Measurements from ENCODE around the gene FAAP20.

Gene FAAP20

DNA sequence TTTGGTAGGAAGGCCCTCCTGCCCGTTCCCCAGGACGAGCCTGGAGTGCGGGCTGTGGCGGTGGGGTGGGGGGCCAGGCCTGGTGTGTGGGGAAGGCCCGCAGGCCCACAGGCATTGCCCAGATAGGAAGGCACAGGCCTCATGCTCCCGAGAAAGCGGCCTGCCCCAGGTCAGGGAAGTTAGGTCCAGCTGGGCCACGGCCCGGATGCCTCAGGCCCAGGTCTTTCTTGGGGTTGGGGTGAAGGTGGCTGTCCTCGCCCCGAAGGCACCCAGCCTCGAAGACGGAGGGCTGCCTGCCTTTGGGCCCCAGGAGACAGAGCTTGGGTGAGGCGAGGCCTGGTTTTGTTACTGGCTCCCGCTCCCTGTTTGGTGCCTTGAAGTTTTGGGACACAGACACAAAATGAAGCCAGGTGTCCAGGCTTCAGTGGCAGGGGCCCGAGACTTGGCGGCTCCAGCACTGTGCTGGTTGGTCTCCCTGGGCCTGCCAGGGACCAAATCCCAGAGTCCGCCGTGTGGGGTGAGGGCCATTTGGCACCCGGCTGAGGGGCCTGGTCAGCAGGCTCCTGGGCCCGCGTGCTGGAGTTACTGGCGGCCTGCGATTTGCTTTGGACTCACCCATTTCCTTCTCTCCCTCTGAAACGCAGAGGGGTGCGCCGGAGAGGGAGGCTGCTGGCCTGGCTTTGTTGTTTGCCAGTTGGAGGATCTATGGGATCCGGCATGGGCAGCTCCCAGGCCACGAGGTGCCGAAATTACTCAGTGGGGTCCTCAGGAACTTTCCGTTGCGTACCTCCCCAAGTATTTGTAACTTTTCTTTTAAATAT lies 35.5 kb upstream of the FAAP20 start:
- FAIRE-seq, result no peak

DNA sequence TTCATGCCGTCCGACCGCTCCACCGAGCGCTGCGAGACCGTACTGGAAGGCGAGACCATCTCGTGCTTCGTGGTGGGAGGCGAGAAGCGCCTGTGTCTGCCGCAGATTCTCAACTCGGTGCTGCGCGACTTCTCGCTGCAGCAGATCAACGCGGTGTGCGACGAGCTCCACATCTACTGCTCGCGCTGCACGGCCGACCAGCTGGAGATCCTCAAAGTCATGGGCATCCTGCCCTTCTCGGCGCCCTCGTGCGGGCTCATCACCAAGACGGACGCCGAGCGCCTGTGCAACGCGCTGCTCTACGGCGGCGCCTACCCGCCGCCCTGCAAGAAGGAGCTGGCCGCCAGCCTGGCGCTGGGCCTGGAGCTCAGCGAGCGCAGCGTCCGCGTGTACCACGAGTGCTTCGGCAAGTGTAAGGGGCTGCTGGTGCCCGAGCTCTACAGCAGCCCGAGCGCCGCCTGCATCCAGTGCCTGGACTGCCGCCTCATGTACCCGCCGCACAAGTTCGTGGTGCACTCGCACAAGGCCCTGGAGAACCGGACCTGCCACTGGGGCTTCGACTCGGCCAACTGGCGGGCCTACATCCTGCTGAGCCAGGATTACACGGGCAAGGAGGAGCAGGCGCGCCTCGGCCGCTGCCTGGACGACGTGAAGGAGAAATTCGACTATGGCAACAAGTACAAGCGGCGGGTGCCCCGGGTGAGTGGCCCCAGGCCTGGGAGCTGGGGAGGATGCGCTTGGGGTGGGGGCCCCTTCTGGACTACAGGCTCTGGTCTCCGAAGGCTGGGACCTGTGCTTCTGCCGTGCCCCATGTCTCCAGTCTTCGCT lies 34.7 kb upstream of the FAAP20 start:
- no peak for FAIRE-seq

DNA sequence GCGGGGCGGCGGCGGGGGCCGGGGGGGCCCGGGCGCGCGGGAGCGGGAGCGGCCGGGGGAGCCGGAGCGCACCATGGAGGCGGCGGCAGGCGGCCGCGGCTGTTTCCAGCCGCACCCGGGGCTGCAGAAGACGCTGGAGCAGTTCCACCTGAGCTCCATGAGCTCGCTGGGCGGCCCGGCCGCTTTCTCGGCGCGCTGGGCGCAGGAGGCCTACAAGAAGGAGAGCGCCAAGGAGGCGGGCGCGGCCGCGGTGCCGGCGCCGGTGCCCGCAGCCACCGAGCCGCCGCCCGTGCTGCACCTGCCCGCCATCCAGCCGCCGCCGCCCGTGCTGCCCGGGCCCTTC lies 34.1 kb upstream of the FAAP20 start:
- no peak for FAIRE-seq

DNA sequence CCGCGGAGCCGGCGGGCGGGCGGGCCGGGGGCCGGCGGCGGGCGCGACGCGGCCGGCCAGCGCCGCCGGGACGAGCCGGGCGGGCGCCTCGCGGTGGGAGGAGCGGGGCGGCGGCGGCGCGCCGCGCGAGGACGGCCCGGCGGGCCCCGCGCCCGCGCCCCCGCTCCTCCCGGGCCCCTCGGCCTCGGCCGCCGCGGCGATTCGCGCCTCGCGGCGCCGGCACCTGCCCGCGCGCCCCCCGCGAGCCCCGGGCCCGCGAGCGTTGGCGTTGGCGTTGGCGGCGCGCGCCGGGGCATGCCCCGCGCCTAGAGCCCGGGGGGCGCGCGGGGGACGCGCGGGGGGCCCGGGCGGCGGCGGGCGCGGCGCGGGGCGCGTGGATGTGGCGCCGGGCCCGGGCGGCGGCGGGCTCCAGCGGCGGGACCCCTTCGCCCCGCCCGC lies 33.6 kb upstream of the FAAP20 start, which contains the start of gene SKI:
Gene SKI (plus strand): TSS at position 163 of the 438 bp plus-strand sequence. CDS start 448 bp downstream, outside the sequence.
- no peak for FAIRE-seq

DNA sequence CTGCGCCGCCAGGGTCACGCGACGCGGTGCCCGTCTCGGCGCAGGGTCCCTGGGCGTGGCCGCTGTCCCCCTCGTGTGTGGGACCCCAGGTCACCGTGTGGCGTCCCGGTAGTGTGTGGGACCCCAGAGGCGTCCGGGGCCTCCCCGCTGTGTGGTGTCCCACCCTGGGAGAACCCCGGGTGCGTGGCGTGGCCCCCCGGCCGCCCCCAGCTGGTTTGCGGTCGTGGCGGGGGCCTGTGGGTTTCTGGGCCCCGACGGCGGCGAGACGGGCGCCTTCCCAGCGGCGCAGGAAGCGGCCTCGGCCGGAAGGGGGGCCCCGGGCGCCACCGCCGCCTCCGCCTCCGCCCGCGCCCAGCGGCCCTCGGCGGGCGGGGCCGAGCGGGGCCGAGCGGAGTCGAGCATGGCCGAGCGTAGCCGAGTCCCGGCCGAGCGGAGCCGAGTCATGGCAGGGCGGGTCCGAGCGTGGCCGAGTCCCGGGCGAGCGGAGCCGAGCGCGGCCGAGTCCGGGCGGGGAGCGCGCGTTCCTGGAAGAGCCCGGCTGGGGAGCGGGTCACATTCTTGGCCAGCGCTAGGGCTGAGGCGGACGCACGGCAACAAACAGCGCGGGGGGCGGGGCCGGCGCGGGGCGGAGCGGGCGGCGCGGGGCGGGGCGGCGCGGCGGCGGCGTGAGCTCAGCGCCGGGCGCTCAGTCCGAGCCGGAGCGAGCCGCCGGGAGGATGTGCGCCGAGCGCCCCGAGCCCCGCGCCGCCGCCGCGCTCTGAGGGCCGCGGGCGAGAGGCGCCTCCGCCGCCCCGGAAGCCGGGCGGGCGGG lies 33.0 kb upstream of the FAAP20 start:
- no peak for FAIRE-seq

DNA sequence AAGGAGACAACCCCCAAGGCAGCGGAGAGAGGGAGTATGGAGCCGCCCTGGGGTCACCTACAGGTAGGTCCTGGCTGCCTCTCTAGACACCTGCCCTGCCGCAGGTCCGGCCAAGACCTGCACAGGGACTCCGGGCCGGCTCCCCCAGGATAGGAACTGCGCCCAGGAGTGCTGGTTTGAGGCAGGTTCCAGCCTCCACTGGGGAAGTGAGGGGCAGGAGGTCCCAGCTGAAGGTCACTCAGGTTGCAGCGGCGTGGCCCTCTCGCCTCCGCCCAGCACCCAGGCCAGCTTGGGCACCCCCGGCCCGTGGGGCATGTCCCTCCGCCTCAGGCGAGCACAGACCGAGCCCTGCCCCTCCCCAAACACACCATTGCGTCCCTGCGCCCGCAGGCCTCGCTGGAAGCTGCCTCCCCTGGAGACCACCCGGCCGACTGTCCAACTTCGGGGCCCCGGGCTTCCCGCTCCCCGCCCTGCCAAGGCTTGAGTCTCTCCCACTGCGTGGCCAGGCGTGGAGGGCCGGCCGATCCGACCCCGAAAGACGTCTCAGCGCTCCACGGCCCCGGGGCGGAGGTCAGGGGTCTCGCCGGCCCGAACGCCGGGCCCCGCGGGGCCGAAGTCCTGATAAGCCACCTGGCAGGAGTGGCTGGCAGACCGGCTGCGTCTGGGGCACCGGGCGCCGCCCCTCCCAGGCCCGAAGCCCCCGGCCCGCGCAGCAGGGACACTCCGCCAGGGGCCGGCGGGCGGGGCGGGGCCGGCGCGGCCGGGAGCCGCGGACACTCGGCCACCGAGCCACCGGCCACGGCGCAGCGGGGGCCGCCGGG lies 32.2 kb upstream of the FAAP20 start:
- no peak for FAIRE-seq

DNA sequence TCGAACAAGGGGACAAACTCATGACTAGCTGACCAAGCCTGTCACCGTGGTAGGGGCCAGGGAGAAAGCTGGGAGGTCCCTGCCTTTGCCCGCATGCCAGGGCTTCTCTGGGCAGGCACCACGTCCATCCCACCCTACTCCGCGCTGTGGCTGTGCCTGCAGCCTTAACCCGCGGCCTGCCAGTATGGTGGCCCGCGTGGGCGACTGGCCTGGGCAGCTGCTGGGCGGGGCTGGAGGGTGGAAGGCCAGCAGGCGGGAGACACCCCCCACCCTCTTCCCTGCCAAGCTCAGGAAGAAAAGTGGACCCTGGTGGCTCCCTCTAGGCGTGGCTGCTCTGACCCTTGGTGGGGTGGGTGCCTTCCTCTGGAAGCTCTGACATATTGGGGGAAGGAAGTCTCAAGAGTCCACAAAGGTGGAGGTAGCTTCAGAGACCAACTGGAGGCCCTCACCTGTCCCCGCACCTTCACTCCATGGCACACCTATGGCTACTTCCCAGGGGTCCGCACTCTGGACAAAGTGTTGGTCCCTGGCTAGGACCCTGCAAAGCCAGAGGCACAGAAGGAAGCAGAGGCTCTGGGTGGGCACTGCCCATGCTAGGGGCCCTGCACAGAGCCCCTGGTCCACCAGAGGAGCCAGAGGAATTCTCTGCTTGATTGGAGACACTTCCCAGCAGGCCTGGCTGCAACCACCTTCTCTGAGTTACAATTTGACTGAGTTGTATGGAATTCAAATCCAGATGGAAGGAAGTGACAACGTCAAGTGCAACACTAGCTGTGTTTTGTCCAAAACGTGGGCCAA lies 30.3 kb upstream of the FAAP20 start:
- no peak for FAIRE-seq

DNA sequence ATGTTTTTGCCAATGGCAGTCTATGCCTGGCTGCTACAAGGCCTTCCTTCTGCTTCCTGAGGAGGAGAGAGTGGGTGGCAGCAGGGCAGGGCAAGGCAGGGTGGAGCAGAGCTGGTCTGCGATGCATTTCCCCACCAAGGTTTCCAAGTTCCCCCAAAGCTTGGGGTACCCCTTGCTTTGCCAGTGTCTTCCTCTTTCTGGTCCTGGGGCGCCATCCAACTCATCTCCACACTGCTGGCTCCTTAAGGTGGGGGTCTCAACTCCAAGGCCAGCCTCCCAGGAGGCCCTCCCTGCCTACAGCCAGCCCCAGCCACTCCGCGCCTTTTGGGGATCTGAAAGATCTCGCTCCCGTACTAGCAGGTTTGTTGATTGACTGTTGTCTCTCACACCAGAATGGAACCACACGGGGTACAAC lies 29.6 kb upstream of the FAAP20 start:
- no peak for FAIRE-seq

DNA sequence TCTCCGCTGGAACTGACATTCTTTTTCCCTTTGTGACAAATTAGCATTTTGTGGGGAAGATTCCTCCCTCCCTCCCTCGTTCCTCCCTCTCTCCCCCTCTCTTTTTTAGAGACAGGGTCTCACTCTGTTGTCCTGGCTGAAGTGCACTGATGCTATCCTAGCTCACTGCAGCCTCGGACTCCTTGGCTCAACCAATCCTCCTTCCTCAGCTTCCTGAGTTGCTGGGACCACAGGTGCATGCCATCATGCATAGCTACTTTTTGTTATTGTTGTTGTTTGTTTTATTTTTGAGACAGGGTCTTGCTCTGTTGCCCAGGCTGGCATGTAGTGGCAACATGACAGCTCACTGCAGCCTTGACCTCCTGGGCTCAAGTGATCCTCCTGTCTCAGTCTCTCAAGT lies 26.7 kb upstream of the FAAP20 start:
- FAIRE-seq, result no peak

DNA sequence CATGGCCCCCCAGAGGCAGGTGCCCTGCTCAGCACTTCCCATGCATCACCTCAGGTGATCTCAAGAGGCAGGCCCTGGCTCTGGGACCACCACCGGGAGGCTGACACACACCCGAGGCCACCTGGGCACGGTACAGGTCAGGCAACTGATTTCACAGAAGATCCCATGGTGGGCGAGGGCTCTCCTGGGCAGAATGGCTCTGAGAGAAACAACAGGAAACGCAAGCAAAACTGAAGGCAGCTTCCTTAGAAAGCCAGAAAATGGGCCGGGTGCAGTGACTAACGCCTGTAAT lies 22.1 kb upstream of the FAAP20 start:
- FAIRE-seq, result no peak

DNA sequence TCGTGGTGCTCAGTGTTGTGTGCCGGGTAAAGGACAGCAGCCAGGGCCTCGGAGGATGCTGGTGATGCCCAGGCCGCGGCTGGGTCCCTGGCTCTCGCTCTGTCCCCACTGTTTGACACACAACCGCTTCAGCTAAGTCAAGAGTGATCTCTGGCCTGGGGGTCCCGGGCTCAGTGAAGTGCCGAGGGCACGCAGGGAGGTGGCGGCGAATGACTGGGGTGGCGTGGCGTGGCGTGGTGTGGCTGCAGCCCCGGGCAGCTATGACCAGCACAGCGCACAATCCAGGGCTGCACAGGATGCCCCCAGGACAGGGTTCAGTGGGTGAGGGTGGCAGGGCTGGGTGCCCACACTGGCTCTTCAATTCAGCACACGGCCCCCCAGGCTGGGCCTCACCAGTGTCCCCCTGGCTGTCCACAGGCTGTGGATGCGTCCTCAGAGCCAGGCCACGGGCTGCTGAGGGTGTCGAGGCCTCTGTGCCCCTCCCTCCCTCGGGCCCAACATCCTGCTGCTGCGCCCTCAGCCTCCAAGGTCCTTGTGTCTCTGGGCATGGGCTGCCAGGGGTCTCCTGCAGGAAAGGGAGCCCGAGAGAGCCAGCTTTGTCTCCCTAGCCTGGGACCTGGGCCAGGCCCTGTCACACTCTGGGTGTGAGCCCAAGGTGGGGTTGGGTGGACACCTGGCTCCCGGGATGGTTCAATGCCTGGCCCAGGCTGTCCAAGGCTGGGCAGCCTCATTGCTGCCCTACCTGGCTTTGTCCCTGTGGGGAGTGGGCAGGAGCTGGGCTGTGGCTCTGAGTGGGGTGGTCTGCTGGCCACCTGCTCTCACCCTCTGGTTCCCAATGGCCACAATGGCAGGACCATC lies 21.6 kb upstream of the FAAP20 start:
- no peak for FAIRE-seq

DNA sequence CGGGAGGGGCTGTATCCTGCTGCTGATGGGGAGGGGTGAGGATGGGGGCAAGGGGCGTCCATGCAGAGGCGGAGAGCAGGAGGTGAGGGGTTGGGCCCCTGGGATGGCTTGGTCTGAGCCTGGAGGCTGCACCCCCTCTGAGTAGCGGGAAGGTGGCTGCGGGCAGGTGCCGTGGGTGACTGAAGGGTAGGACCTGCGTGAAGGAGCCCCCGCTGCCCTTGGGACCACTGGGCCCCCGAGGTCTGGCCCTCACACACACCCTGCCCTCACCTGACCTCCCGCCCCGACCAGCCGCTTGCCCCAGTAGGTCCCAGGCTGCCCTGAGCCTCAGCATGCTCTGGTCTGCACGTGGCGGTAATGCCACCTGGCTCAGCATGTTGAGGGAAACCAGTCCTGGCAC lies 20.8 kb upstream of the FAAP20 start:
- no peak for FAIRE-seq

DNA sequence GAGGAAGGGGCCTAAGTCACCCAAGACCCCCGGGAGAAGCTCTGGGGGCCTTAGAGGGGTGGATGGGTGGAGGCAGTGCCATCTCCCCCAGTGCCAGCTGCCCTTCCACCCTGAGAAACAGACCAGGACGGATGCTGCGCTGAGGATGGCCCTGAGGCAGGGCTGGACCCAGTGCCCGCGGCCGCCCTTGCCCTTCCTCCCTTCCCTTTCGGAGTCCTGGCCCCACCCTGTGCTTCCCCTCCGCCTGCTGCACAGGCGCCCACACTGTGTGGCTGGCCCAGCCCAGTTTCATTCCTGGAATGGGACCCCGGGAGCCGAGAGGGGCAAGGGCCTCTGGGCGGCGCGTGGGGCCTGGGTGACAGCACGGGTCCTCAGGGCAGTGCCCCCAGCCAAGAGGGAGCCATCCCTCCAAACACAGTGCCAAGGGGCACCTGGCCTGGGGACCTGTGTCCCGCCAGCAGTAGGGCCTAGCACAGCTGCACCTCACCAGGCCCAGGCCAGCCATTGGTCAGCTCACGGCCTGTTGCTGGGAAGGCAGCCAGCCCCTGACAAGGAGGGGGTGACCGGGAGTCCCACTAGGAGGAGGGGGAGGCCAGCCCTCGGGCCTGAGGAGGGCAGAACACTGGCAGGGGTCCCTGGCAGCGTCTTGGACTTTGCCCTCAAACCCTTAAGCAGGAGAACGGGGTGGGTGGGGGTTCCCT lies 20.1 kb upstream of the FAAP20 start:
- FAIRE-seq, result no peak

DNA sequence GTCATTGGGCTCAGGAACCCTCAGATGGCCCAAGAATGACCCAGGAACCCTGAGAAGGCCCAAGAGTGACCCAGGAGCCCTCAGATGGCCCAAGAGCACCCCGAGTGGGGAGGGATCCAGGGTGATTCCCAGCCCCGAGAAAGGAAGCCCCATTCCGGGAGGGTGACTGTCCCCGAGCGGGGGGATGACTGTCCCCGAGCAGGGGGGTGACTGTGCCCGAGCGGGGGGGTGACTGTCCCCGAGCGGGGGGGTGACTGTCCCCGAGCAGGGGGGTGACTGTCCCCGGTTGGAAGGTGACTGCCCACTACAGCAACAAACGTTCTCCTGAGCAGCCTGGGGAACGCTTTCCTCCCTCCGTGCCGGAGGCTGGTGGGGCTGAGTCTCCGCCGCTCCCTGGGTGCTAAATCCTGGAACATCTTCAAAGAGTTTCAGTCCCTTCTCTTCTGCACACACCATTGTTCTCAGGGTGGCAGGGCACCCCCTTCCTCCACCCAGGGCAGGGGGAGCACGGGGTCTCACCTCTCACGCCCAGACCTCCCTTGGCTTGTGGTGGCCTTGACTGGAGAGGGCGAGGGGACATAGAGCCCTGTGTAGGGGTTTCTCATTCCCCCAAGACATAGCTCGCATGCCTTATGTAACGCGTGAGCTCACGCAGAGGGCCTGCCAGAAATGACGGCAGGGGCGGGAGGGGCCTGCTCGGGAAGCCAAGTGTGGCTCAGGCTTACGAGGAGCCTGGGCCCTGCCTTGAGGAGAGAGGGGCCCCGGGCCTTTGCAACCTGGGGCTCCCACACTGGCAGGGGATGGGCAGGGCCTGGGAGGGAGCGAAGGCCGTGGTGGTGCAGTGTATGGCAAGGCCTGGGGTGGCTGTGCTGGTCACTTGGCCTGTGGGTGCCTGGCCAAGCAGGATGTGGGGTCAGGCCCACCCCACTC lies 19.3 kb upstream of the FAAP20 start:
- no peak for FAIRE-seq

DNA sequence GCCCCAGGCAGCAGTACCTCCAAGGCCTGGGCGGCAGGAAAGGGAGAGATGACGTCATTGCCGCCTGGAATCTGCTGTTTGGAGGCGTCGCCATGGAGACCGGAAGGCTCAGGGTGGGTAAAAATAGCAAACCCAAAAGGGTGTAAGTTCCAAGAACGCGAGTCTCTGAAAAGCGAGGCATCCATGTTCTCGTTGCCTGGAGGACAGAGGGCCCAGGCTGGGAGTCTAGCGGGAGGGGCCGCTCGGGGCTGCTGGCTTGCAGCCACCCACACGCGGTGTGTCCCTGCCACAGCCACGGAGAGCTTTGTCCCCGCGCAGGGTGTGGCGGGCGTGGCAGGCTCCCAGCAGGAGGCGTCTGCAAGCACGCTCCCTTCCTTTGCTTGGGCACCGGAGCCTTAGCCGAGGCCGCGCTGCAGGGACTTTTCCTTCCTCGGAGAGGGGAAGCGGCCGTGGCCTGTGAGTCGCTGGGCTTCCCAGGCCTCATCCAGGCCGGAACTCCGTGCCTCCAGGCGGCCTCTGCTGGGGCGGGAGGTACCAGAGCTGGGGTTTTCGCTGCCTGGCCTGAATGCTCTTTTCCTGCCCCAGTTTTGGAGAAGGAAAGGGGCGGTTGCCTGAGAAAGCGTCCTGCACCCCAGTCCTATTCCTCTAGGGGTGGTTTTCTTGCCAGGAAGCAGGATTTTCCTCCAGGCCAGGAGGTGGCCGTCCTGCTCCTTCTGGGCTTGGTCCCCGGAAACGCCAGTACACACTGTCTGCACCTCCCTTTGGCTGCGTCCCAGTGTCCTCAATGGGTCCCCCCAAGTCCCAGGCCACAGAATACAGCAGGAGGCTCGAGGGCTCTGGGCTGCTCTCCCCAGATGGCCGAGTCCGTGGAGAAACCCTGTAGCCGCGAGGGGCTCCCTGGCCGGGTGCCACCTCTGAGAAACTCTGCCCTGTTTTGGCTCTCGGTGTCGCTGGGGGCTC lies 18.2 kb upstream of the FAAP20 start:
- FAIRE-seq, result no peak

DNA sequence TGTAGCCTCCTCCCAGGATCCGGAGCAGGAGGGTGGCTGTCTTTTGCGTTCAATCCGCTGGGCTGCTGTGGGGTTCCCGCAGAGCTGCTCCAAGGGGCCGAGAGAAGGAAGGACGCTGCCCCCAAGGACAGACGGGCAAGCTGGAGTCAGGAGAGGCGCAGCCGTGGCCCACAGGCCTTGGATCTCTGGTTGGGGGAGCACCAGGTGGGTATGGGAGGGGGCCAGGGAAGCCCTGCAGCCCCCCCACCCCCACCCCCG lies 17.6 kb upstream of the FAAP20 start:
- FAIRE-seq, result no peak

DNA sequence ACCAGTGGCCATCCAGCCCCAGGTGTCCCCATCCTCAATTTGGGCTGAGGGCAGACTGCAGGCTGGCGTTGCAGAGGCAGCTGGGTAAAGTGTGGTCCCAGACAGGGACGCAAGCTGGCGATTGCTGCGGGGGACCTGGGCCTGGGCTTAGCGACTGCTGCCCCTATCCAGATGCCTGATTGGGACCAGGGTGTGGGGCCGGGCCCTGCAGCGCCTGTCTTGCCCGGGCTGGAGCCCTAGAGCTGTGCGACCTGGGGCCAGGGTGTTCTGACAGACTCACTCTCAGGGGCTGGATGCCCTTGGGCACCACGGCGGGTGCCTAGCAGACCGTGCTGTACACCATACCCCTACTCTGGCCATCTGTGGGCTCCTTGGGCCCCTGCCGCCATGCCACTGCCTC lies 16.2 kb upstream of the FAAP20 start:
- no peak for FAIRE-seq

DNA sequence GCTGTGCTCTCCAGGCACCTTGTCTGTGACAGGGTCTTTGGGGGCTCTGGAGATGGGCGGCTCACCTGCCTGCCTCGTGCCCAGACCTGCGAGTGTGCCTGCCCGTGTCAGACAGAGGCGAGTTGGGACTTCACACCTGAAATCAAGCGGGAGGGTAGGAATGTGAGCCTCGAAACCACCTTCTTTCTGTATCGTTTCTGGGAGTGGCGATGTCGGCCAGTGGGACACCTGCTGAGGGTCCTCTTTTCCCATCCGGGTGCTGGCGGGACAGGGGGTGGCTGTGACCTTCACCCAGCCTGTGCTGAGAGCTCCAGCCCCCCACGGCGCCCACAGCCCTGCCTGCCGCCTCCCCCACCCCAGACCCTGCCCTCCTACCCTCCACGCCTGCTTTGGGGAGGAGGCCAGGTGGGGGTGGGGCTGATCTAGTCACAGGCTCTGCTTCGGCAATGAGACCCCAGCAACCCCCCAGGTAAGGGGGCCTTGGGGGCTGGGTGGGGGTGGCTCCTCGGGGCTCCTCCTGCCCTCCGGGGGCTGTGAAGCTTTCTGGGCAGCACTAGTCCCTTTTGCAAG lies 15.6 kb upstream of the FAAP20 start:
- FAIRE-seq, result no peak

Measured in A204.1 (cell line).